GM12872 (cell line): Measurements from ENCODE around the gene BLNK.

Source experiments
- TF ChIP-seq, protein P1 (sequence below): IDR thresholded peaks from 3 replicates; pipeline ENCODE4 v1.5.1; 2011; ENCODE audit warnings: low read depth, mild to moderate bottlenecking, low read length, moderate library complexity; ENCODE audit not compliant: insufficient read depth

BLNK gene

DNA sequence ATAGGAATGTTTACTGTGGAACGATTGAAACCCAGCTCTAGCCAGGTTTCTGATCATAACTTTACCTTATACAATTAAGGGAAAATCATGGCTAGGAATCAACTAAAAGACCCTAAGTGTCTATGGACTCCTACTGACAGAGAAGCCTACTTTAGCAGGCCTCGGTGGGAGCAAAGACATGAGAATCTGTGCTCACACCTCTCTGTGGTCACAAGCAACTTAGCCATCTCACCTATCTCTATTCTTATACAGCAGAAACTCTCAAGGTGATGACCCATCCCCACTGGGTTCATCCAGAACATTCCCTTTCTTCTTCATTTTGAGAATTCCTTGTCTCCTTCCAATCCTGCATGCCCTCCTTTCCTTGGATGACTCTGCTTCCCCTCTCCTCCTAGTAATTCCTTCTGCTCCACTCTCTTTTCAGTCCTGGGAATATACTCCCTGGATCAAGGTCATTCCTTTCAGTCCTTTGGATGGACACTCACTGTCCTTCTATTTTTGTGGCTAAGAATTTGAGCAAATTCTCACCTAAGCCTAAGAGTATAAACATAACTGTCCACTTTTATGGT, 2.9 kb downstream of the BLNK start:
- TF ChIP-seq, protein P1, sequence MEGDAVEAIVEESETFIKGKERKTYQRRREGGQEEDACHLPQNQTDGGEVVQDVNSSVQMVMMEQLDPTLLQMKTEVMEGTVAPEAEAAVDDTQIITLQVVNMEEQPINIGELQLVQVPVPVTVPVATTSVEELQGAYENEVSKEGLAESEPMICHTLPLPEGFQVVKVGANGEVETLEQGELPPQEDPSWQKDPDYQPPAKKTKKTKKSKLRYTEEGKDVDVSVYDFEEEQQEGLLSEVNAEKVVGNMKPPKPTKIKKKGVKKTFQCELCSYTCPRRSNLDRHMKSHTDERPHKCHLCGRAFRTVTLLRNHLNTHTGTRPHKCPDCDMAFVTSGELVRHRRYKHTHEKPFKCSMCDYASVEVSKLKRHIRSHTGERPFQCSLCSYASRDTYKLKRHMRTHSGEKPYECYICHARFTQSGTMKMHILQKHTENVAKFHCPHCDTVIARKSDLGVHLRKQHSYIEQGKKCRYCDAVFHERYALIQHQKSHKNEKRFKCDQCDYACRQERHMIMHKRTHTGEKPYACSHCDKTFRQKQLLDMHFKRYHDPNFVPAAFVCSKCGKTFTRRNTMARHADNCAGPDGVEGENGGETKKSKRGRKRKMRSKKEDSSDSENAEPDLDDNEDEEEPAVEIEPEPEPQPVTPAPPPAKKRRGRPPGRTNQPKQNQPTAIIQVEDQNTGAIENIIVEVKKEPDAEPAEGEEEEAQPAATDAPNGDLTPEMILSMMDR, result no peak

DNA sequence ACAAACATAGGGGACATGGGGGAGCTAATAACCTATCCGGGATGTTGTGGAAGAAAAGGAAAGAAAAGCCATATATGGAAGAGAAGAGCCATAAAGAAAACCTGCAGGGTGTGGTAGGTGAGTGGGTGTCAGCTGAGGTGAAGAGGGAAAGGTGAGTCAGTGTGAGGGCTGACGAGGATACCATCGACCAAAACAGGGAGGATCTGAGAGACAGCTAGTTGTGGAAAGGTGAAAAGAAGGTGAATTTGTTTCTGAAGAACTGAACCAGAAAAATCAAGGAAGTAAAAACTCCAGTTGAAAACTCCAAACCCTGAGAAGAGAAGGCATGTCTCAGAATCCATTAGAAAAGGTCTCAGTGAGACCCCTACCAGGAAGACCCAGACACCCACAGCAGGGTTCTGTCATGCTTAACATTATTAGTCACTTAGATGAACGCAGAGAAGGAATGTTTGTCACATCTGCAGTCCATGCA, 4.1 kb downstream of the BLNK start:
- TF ChIP-seq, protein P1, result no peak

DNA sequence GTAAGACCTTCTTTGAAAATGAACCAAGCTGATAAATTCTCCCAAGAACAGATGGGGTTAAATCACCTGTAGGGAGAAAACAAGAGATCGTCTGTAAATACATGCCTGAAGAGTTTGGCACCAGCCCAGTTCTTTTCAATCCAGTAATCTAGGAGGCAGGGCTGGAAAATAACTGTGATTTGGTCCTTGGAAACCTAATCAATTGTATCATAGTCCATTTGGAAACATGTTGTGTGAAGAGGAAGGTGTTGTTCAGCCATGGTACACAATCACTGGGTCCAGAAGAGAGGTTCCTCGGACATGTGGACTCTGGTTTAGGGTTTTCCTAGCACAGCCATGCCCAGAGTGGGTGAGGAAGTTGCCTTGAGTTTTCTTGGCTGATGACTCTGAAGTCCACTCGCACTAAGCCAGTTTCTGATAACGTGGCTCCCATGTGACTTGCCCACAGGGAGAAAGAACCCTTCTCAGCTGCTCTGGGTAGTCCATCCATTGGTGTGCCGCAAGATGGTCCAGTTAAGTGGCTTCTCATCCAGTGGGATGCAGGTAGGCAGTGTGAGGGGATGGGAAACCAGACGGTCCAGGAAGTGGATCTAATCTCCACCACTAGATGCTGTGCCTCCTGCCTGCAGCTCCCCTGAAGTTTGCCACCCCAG, 5.1 kb downstream of the BLNK start:
- TF ChIP-seq, protein P1, result no peak

DNA sequence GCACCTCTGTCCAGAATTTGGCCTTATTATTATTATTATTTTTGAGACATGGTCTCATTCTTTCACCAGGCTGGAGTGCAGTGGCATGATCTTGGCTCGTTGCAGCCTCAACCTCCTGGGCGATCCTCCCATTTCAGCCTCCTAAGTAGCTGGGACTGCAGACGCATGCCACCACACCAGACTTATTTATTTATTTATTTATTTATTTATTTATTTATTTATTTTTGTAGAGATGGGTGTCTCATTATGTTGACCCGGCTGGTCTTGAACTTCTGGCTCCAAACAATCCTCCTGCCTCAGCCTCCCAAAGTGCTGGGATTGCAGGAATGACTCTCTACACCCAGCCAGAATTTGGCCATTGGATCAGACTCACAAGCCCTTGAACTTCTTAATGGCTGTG, 6.4 kb downstream of the BLNK start:
- TF ChIP-seq, protein P1, result no peak

DNA sequence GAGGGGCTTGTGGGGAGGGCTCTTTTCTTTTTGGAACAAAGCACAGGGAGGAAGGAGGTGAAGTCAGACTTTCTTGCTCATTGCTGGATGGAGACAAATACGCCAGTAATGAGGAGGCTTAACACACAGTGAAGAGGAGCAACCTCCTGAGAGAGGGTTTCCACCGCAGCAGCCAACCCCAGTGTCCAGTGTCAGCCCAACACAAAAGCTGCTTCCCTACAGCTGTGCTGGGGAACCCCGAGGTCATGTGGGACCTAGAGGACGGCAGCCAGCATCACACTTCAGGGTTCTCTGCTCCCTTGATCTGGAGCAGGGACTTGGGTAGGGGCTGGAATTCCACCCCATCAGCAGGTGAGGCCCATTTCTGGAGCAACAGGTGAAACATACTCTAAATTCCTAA, 7.7 kb downstream of the BLNK start:
- TF ChIP-seq, protein P1, result no peak

DNA sequence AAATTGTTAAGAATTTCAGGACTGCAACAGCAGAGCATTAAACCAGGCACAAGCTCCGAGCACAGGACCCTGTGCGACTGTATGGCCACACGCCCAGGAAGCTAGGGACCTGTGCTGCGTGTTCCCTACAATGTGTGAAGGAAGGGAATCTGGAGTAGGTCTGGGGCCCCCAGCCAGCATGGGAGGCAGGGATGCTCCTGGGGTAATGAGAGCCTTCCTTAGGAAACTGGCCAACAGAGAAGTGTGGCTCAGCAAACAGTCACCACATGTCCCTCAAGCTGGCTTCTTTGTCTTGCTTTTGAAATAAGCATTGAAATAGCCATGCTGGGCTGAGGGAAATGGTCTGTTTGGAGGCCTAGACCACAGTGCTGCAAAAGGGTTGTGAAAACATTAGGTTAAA, 8.2 kb downstream of the BLNK start:
- TF ChIP-seq, protein P1, result no peak

DNA sequence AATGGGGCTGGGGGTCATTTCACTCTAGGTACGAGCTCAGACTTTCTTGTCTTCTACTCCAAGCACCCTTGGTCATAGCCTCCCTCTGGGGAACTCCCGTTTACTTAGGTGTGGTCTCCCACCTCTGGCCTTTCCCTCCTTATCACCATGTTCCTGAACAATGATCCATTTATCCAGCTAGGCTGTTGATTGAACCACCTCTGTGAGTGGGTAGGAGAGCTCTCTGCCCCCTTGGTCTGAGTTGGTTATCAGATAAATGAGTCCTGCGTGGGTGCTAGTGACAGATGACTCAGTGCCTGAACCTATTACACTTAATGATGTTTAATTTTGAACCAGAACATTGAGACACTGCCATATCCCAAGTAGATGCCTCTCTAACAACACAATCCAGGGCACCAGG, 9.4 kb downstream of the BLNK start:
- TF ChIP-seq, protein P1, result no peak
